Right lung (tissue), 5 donors: ENCODE measurements around the gene GPR150. TPM values are rescaled to one million over a fixed set of nuclear protein-coding genes. Genes with fewer than 3 reads are reported as not detected.

ENCODE experiments used
- DNase-seq, 2 donors: peaks; one replicate each; pipeline ENCODE4 v3.0.0-alpha.2; 2013
- polyA plus RNA-seq, 5 donors: library from polyadenylated mRNA; unstranded; fragments of 120-200 nt; gene quantifications; one replicate each; pipeline versions ENCODE4 v1.2.1 to v1.2.3, GENCODE V29; 2013; ENCODE audit warnings: inconsistent platforms in 1 of 5, low replicate concordance in 1 of 5; ENCODE audit not compliant: insufficient read length in 5 of 5, insufficient read depth in 1 of 5

Gene GPR150
- polyA plus RNA-seq, 5 donors: 0.10 to 0.12 TPM; not detected in 3

DNA sequence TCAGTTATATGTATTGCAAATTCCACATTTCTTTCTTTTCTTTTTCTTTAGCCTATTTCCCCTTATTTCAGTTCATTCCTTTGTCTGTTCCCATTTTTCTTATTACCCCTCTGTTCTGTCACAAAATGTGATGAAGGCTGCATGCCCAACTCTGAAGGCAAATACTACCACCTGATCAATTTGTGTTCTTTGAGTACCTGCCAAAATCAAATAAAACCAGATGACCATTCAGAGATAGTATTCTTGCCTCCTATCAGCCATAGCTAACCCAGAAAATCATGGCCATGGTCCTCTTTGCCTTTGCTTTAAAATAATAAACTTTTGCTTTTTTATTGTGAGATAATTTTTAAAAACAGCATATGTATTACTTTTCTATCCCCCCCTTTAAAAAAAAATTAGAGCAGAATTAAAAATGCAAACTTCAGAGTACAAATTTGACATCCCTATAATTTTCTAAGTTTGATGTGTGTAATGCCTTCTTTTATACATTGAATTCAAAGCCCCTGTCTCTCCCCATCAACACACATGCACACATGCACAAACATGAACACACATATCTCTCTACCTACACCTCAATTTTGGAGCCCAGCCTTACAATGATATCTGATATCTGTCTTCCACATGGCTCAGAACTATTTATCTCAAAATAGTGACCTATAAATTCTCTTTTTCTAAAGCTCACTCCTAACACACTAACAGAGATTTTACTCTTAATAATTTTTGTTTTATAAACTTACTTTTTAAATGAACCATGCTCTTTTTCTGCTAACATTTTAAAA is 30.1 kb downstream of the GPR150 start:
- DNase-seq: no peak

DNA sequence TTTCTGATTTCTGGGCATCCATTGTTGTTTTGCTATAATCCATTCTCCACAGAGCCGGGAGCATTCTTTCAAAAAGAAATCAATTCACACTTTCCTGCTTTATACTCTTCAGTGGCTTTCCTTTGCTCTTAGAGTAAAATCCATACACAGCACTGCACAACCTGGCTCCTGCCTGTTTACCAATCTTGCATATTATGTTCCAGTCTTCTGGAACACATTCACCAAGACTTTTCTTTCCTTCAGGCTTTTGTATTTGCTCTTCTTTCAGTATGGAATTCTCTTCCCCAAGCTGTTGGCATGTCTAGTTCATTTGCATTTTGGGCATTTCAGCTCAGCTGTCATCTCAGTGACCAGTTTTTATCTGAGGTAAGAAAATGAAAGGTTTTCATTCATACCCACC is 33.0 kb downstream of the GPR150 start:
- DNase-seq: no peak

DNA sequence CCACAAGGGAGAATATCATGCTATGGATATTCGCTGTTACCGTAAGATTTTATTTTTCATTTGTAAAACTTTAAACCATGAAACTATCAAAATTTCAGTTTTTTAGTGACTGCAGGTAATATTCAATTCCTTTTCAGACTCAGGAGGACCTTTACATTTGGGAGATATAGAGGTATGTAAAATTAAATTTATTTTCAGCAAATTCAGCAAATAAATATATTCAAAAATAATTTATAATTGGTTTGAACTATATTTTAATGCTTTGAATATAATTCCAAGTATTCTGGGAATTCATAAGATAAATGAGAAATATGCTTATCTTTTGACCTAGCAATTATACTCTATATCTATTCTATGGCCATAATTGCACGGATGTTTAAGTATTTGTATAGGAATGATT is 34.3 kb downstream of the GPR150 start:
- DNase-seq: no peak

DNA sequence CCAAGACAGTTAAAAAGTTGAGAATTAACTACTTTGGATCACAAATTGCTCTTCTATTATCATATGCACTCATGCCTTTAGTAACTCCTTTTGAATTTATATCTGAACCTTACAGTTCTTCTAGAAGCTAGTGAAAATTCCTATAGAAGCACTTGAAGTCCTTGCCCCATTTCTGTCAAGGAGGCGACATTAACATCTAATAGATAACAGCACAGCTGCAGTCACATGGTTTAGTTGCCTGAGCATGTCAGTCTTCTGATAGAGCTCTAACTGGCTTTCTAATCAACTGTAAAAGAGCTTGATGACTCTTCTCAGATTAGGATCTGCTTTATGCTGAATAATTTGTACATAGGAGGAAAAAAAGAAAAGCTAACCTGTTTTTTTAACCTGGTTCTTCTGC is 35.7 kb downstream of the GPR150 start:
- DNase-seq: no peak

DNA sequence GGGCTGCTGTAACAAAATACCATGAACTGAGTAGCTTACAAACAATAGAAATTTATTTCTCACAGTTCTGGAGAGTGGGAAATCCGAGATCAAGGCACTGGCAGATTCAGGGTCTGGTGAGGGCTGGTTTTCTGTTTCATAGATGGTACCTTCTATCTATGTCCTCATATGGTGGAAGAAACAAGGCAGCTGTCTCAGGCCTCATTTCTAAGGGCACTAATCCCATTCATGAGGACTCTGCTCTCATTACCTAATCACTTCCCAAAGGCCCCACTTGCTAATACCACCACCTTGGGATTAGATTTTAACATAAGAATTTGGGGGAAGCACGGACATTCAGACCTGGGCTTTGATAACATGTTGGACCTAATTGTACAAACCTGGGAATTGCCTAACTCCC is 40.2 kb downstream of the GPR150 start:
- no peak for DNase-seq

DNA sequence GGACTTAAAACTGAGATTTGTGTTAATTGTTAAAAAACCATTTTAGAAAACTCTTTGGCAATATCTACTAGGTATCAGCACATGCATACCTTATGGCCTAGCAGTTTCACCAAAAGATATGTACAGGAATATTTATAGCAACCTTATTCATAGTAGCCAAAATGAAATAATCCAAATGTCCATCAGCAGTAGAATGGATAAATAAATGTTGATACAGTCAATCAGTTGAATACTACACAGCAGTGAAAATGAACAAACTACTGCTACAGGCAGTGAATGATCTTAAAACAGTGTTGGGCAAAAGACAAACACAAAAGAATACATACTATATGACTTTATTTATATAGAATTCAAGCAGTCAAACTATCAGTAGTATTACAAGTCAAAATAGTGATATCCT is 43.1 kb downstream of the GPR150 start:
- DNase-seq: no peak

DNA sequence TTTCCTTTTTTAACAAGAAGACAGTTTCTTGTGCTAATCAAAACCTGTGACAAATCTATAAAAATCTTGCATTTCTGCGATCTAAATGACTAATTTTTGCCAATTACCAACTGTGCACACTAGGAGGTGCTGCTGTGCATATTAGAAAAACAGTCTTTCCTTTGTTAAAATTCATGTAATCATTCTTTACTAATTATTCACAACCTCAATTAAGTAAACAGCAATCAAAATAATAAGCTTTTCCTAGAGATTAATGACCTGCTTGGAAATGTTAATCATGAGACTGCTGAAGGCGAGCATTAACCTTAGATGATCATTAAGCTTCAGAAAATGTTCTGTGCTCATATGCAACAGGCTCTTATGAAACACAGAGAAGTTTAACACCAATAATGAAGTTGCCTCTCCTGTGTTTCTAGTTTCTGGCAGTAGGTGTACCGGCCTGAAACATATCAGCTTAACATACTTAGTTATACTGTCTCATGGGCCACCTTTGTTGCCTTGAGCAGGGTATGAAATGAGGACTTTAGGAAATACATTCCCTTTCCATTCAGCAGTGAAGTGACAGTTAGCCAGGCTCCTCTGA is 44.4 kb downstream of the GPR150 start:
- no peak for DNase-seq

DNA sequence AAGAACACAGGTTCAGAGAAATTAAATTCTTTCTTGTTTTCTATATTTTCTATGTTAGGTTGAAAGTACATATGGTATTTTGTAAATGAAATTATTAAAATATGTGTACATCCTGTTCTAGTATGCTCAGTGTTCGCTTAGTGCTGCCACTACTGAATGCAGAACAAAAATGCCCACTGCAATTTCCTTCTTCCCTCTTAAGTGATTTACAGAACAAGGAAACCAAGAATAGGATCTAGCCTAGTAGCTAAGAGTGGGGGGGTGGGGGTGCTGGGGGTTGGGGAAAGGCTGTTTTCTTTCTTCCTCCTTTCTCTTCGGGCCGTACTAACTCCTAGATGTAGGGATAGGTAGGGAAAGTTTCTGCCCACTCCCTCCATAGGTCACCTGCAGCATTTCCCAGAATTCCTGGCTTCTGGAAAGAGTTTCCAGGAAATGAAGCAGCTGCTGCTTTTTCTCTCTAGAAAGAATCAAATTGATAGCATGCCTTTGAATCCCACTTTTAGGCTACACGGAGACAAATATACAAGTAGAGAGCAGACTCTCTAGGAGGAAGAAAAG is 47.3 kb downstream of the GPR150 start:
- no peak for DNase-seq

DNA sequence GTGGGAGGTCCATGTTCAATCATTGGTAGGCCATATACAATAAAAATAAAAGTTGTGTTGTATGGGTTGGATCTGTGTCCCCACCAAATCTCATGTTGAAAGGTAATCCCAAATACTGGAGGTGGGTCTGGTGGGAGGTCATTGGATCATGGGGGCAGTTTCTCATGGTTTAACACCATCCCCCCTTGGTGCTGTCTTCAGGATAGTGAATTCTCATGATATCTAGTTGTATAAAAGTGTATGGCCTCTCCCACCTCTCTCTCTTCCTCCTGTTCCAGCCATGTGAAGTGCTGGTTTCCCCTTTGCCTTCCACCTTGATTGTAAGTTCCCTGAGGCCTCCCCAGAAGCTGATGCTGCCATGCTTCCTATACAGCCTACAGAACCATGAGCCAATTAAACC is 47.8 kb downstream of the GPR150 start:
- DNase-seq: no peak

DNA sequence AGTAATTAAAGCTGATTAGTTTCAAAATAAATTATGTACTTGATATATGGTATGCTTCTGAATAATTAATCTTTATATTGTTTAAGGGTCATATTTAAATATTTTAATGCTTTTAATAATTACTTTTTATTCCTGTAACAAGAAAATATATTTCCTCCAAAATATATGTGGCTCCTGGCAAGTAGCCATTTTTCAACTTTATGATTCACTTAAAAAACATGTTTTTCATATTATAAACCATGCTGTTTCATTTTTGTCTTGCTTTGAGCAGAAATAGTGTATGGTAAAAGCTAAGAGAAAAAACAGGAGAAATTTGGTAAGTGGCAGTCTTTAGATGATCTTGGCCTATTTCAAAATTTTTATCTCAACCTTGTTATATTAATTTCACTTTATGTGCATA is 48.3 kb downstream of the GPR150 start:
- DNase-seq: no peak

DNA sequence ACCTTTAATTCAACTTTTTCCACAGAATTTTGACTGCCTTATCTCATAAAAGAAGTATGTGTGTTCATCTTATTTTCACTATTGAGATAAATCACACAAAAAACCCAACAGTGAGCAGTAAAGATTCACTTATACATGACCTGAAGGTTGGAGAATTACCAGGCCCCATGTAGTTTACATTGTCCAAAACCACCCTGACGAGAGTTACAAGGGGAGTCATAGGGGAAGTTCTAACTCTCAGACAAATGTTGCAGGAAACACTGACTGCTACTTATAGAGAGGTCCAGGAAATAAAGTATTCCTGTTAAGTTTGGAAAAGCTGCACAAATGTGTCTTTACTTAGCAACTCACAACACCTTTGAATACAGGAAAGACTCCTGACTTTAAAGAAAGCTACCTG is 48.8 kb downstream of the GPR150 start:
- DNase-seq: no peak

DNA sequence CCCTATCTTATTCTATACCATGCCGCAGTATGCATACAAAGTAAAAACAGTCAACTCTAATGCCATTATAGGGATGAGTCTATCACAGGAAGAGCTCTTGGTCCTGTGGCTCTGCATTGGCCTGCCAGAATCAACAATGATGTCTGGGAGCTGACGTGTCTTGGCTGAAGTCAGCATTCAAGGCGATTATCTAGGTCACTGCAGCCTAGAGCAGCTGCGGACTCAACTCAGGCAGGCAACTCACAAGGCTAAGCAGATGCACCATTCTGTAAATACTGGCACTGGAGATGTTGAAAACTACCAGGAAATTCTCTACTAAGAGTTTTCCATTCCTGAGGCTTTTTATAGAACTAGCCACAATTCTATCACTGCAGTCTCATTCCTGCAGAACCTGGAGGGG is 49.7 kb downstream of the GPR150 start:
- DNase-seq: peak in 1 of 2 donors; percentile 34

DNA sequence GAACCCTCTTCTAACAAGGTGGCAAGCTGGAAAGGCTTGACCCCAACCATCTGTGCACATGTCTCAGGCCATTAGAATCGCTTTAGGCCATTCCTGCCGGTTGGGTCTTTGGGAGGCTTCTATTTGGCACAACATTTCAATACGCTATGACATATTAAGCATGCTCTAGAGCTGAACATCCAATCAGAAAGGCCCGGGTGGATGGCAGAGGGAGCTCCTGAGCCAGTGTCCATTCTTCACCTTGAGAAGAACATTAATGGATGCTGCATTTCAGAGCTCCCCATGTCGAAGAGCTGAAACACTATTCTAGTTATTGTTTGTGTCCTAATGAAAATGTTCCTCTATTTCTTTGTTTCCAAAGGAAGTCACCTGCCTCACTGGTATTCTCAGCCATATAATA is 50.1 kb downstream of the GPR150 start:
- DNase-seq: no peak

DNA sequence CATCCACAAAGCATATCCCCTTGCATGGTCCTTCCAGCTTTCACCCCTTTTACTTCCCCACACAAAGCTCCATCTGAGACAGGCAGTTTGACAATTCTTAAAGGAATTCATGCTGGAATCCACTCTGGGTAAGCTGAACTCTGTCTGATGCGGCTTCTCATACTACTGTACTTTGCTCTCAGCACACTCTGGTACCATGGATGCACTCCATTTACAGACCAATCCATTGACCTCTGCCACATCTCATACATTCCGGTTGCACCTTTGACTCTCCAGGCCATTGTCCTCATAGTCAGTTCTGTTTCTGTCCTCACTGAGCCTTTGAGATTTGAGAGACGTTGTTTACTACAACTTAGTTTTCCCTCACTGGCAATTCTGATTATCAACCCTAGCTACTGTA is 50.7 kb downstream of the GPR150 start:
- DNase-seq: no peak

Other genes with a start within 250 kb of the GPR150 start
- gene FAM81B, start 228.7 kb upstream of the GPR150 start, polyA plus RNA-seq: 10 to 100 TPM in 1 of 5 donors, 1 to 10 TPM in 4; 3.4 to 12.5 (median 6.7) TPM
- gene SKIC3, start 65.1 kb upstream of the GPR150 start, polyA plus RNA-seq: 100 to 1,000 TPM in 2 of 5 donors, 10 to 100 TPM in 3; 64.7 to 130 (median 98.7) TPM
- gene ARSK, start 65.0 kb upstream of the GPR150 start, polyA plus RNA-seq: 10 to 100 TPM in 4 of 5 donors, 1 to 10 TPM in 1; 9.2 to 18.8 (median 13.6) TPM
- 1 to 10 TPM; 3.4 to 9.7 (median 4.6) TPM for gene RFESD, start 26.7 kb downstream of the GPR150 start, polyA plus RNA-seq
- gene SPATA9, start 62.9 kb downstream of the GPR150 start, polyA plus RNA-seq: 1 to 10 TPM in 4 of 5 donors, under 1 TPM in 1; 0.62 to 2.0 (median 1.7) TPM
- 10 to 100 TPM; 38.8 to 71.9 (median 69.6) TPM for gene RHOBTB3, start 111.2 kb downstream of the GPR150 start, polyA plus RNA-seq
- gene GLRX, start 202.6 kb downstream of the GPR150 start, polyA plus RNA-seq: 10 to 100 TPM; 21.8 to 32.7 (median 26.0) TPM